Stimulated activated CD8-positive, alpha-beta memory T cell treated with anti-CD3 and anti-CD28 coated beads, Interleukin-15, amount 100 ng/mL, for 24 hours (primary cell): ENCODE results near the gene MSANTD2.
A peak's percentile ranks its signal among the peaks of the same experiment; 100 is the strongest.
"Not testable (repeated sequence)": the region's sequence is repeated elsewhere in the genome, so short reads cannot be mapped to it uniquely, and the experiment has no call there.

Source experiments
- DNase-seq: peaks from one replicate; pipeline ENCODE4 v3.0.0-alpha.2; 2020; ENCODE audit warnings: low read depth

The MSANTD2 gene

DNA sequence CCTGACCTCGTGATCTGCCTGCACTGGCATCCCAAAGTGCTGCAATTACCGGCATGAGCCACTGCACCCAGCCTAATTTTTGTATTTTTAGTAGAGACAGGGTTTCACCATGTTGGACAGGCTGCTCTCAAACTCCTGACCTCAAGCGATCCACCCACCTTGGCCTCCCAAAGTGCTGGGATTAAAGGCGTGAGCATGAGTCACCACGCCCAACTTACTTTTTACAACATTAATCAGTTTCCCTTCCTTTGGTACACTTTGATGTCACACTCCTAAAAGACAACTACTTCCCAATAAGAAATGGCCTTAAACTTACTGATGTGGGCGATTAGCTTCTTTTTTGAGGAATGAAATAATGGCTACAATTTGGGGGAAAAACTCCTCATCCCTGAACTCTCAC, 29.2 kb downstream of the MSANTD2 start:
- not testable (repeated sequence) for DNase-seq

DNA sequence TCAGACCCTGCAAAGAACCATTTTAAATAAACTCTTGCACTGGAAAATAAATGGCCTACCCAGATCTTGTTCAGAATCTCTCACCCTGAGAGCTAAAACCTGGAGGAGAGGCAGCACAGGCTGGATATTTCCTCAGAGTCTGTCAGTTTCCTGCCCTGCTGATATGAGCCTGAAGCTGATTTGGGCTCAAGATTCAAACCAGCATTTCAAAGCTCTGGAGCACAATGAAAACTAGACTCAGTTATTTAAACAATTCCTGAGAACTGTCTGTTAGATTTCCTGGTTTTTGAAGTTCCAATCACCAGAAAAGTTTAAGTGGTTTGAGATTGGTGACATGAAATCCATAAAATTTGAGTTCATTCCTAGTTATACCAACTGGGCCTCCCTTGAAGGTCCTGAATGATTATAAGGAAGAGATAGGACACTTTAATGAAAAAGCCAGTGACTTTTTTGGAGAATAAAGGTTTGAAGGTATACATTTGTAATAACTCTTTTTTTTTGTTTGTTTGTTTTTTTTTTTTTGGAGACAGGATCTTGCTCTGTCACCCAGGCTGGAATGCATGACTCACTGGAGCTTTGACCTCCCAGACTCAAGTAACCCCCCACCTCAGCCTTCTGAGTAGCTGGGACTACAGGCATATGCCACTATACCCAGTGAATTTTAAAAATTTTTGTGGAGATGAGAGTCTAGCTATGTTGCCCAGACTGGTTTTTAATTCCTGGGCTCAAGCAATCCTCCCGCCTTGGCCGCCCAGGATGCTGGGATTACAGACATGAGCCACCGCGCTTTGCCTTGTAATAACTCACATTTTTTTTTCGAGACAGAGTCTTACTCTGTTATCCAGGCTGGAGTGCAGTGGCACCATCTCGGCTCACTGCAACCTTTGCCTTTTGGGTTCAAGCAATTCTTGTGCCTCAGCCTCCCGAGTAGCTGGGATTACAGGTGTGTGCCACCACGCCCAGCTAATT, 30.1 kb downstream of the MSANTD2 start:
- no peak for DNase-seq

DNA sequence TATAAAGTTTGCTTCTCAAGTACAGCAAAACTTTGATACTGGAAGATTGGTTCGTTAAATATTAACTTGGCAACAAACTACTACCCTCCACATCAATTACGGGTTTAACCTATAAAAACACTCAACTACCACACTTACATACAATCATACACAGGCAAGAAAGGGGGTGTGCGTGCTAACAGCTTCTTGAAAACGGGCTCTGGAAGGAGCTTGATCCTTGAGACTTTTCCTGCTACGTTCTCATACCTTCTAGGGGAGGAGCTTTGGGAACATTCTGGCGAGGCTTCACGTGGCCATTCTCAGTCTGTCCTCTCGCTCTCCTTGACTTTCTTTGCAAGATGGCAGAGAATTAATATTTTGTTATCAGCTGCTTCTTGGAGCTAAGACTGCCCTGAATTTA, 31.3 kb downstream of the MSANTD2 start:
- DNase-seq, result no peak

- DNase-seq, result no peak
Measured at GRCh38 chr11:124766156-124766555, 34.0 kb downstream of the MSANTD2 start.

DNA sequence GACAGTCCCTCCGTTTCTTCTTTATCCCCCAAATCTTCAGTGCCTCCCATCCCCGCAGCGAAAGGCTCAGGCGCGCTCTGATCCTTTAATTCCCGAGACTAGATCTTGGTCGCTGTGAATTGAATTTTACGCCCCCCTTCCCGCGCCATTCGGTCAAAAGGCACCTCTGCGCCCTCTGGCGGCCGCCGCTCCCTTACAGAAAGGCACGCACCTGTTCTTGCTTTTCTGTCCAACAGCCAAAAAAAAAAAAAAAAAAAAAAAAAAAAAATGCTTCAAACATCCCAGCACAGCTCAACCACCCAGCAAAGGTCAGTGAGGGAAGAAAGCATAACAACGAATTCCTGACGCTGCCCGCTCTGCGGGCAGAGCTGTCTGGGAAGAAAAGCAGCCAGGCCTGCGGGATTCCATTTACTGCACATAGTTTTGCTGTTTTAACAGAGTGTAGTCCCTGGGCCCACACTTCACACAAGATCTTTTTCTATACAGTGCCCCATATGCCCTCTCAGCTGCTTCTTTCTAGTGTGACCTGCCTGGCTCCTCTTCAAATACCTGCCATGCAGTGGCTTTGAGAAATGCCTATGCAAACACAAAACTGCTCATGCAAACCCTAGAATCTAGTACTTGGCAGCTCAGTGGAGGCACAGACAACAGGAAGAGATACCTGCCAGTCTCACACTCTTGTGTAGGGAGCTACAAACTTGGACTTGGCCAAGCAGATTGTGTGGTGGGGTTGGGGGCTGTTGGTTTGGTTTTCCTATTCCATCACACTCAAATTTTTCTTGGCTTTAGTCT, 36.9 kb downstream of the MSANTD2 start:
- peak; percentile 74 for DNase-seq

- DNase-seq, result no peak
Measured at GRCh38 chr11:124762624-124763155, 37.5 kb downstream of the MSANTD2 start.

GRCh38 chr11:124762105-124762623, 38.0 kb downstream of the MSANTD2 start, which contains the start of gene ESAM:
Gene ESAM, minus strand, starts transcription at chr11:124762290. Its CDS starts 136 bp downstream, at chr11:124762154.
- DNase-seq, result peak; percentile 24

GRCh38 chr11:124761301-124762104, 38.7 kb downstream of the MSANTD2 start:
- no peak for DNase-seq

- DNase-seq, result no peak
Measured at GRCh38 chr11:124760806-124761205, 39.4 kb downstream of the MSANTD2 start.

DNA sequence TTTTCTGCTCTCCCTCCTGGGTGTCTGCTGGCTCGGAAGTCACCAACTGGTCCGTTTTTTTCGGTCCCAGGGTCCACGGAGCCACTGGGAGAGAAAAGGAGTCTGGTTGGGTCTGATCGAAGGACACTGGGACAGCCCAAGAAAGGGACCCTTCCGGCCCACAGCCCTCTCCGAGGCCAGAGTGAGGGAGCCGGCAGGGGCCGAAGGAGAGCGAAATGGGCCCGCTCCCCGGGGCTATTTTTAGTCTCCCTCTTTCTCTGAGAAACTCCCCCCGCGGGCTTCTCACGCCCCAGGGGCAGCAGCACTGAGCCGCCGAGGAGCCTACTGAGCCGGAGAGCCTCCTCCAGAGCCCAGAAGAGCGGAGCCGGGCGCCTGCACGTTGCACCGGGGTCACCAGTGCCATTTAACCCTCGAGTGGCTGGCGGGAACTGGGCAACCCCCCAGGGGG, 40.0 kb downstream of the MSANTD2 start:
- DNase-seq, result no peak

- no peak for DNase-seq
Measured at GRCh38 chr11:124759266-124760204, 40.7 kb downstream of the MSANTD2 start.

DNA sequence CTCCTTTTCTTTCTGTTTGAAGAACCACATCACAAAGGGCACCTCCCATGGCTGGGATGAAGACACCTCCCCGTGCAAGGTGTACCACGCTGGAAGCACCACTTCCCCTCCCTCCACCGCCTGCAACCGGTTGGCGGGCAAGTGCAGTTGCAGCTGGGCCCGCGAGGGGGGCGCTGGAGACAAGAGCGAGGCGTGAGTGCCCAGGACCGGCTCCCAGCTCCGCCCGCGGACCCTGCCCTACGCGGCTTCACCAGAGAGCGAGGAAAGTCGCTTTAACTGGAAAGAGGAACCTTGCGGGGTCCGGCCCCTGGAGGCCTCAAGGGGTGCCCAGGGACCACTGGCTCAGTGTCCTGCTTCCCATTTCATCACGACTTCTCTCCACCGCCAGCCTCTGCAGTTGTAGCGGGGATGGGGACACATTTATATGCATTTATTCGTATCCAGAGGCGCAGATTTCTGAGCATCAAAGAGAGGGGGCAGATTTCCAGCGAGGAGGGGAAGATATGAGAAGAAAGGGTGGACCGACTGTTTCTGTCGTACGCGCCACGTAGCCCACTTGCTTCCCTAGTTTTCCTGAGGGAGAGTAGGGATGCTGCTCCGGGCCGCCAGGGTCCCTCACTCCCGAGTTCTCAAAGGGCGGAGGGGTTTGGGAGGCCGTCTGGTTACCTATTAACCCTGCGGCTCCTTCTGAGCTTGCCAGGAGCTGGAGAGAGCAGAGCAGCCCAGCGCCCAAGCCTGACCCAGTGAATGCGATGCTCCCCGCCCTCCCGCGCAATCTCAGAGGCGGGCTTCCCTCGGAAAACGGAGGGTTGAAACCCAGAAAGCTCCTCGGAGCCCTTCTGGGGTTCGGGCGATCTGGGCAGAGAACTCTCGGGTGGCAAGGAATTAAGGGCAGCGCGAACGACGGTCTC, 41.6 kb downstream of the MSANTD2 start:
- peak; percentile 13 for DNase-seq

DNA sequence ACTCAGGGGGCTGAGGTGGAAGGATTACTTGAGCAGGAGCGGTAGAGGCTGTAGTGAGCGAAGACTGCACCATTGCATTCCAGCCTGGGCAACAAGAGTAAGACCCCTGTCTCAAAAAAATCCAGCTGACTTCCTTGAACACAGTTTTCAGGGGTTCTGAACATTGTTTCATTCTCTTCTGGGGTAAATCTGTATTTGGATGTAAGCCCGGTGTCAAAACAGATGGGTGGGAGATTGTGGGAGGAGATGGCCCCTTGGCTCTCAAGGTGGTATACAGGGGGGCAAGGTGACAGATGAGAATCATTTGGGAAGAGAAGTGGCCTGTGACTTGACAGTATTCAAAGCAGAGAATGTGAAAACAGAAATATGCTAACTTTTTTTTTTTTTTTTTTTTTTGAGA, 42.9 kb downstream of the MSANTD2 start:
- DNase-seq, result no peak

DNA sequence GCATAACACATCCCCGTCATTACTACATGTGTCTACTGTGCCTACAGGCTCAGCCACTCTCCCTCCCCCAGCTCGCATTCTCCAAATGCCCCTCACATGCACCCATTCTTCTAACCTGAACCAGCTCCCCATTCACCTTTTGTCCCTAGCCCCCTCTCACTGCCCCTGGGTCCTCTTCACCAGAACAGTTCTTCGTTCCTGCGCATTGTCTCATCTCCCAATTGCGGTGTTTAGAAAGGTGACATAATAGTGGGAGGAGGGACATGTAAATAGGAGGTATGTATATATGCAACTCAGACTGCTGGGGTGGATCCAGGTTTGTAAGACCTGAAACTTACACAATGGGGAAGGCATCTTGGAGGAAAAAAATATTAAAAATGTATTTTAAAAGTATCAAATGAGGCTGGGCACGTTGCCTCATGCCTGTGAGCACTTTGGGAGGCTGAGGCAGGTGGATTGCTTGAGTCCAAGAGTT, 43.4 kb downstream of the MSANTD2 start:
- DNase-seq, result no peak

- no peak for DNase-seq
Measured at GRCh38 chr11:124756033-124756752, 44.0 kb downstream of the MSANTD2 start.

DNA sequence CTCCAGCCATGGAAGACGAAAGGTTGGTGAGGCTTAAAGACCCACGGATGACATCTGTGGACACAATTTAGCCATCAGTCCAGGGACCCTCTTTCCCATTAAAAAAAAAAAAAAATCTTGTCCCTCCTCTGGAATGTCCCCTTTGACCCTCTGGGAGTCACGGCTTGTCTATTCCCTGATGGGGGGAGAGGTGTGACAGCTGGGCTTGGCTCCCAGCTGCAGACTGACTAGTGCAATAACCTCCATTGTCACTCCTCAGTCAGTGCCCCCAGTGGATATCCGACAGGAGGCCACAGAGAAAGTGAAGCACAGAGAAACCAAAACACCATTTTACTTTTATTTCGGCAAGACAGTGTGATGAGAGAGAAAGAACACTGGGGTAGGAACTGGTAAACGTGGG, 45.5 kb downstream of the MSANTD2 start:
- no peak for DNase-seq

- no peak for DNase-seq
Measured at GRCh38 chr11:124754309-124754708, 45.9 kb downstream of the MSANTD2 start.

DNA sequence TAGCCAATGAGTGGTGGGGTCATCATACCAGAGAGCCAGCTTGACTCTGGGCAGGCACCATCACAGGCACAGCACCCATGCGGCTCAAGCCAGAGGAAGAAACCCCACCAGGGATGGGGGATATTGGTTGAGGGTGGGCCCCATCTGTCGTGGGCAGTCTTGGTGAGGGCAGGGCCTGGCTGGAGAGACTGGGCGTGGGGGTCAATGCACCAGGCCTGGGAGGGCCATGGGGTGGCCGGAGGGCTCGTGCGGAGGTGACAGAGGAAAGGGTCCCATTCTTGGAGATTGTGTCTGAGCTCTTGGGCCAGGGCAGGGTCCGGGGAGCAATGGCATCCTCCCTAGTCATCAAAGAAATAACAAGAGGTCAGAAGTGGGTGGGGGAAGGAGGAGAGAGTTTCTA, 46.6 kb downstream of the MSANTD2 start:
- no peak for DNase-seq
